ENCODE data around the gene PKN3.

PKN3 gene

DNA sequence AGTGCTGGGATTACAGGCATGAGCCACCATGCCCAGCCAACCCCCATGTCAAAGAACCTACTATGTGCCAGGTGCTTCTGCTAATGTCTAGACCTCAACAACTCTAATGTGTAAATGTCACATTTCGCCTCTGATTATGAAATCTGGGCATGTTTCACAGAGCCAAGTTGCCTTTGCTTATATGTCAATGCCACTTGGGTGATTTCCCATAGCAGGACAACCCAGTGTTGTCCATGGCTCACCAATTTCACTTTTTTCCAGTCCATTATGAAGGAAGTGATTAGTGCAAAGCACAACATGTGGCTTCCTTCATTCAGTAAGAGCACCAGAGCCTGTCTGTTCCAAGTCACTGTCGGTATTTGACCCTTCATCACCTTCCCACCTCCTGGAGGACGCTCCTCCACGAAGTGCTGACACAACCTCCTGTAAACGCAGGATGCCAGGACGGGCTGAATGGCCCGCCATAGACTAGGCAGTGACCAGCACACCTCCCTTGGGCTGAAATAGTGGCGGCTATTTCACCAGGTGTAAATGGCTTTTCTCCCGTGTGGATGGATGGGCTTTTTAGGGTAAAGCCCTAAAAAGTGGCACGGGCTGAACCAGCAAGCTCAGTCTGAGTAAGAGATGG is 962 bp upstream of the PKN3 start:
- H3K4me3 Mint-ChIP-seq, result peak overlapping the region; percentile 87
- H3K27ac Mint-ChIP-seq, result peak overlapping the region; percentile 43
- no peak for DNase-seq
- H3K9me3 Mint-ChIP-seq, result no peaks in the 10 kb centered on the region
- TF ChIP-seq, protein P1, sequence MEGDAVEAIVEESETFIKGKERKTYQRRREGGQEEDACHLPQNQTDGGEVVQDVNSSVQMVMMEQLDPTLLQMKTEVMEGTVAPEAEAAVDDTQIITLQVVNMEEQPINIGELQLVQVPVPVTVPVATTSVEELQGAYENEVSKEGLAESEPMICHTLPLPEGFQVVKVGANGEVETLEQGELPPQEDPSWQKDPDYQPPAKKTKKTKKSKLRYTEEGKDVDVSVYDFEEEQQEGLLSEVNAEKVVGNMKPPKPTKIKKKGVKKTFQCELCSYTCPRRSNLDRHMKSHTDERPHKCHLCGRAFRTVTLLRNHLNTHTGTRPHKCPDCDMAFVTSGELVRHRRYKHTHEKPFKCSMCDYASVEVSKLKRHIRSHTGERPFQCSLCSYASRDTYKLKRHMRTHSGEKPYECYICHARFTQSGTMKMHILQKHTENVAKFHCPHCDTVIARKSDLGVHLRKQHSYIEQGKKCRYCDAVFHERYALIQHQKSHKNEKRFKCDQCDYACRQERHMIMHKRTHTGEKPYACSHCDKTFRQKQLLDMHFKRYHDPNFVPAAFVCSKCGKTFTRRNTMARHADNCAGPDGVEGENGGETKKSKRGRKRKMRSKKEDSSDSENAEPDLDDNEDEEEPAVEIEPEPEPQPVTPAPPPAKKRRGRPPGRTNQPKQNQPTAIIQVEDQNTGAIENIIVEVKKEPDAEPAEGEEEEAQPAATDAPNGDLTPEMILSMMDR (IDR thresholded peaks at IDR 0.05), result no peak
- H3K27me3 Mint-ChIP-seq (ENCODE audit: low read depth, poor library complexity), result peaks cover 3% of the 10 kb centered on the region
- H3K4me1 Mint-ChIP-seq, result peaks cover 12% of the 10 kb centered on the region
- peaks cover 14% of the 10 kb centered on the region for H3K36me3 Mint-ChIP-seq (ENCODE audit: low read depth)

DNA sequence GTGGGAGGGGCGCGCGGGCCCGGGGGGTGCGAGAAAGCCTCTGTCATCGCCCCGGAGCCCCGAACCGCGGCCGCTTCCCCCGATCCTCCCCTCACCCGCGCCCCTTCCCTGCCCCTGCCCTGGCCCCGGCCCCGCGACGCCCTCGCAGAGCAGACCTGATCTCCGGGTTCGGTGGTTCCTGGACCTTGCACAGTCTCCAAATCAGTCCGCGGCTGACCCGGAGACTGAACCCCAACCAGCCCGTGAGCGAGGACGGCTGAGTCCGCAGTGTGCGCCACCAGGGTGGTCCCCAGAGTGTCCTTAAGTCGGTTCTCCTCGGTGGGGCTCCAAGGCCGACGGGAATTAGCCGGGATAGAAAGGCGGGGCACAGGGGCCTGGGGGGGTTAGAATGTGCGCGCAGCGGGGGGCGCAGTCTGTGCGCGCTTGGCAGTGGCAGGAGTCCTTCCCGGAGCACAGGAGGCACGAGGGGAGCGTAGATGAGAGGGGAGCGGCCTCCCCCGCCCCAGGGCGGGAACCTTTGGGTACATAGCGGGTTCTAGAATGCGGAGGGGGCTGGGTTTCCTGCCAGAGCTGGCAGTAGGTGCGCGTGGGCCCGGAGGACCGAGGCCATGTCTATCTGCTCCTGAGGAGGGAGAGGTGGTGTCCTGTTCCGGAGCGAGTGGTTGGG is 779 bp downstream of the PKN3 start:
- Mint-ChIP-seq H3K4me1 (peaks cover 12% of the 10 kb centered on the region), H3K27me3 (ENCODE audit: low read depth, poor library complexity) (peaks cover 3% of the 10 kb centered on the region), H3K4me3 (peak overlapping the region; percentile 87), H3K36me3 (ENCODE audit: low read depth) (no peaks in the 10 kb centered on the region), H3K27ac (peak overlapping the region; percentile 48), H3K9me3 (no peaks in the 10 kb centered on the region)
- peak; percentile 59 for DNase-seq
- TF ChIP-seq, protein P1 (IDR thresholded peaks at IDR 0.05), result no peak

DNA sequence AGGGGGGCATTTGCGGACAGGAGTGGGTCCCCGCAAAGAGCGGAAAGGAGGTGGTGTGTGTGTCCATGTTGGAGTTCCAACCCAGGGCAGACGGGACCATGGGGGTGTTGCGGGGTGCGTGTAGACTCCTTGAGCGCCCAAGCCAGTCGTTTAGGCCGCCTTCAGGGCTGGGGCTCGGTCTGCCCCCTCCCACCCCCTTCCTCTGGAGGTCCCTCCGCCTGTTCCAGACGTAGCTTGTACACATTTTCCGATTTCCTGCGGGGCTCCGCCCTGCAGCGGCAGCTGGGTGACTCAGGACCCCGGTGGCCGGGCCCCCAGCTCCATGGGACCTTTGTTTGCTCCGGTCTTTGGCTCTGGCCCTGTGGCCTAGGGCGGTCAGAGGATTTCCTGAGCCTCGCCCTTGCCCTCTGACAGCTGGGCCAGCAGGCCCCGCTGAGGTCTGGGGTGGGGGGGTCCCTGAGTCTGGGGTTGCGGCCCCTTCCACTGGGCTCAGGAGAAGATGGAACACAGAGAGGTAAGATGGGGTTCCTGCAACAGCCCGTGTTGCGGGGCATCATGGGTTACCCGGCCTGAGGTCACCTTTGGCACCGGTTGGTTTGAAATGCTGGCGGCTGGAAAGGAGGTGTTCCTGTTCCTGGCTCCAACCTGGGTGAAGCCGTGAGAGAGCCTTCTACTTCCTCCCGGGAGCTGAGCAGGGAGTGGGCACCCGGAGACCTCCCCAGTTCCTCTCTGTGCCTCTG is 1.5 kb downstream of the PKN3 start:
- Mint-ChIP-seq H3K4me1 (peaks cover 12% of the 10 kb centered on the region), H3K27ac (no peak overlapping the region), H3K27me3 (ENCODE audit: low read depth, poor library complexity) (peaks cover 3% of the 10 kb centered on the region), H3K36me3 (ENCODE audit: low read depth) (no peaks in the 10 kb centered on the region), H3K4me3 (peak overlapping the region; percentile 87), H3K9me3 (no peaks in the 10 kb centered on the region)
- DNase-seq, result no peak
- TF ChIP-seq, protein P1 (IDR thresholded peaks at IDR 0.05), result no peak

DNA sequence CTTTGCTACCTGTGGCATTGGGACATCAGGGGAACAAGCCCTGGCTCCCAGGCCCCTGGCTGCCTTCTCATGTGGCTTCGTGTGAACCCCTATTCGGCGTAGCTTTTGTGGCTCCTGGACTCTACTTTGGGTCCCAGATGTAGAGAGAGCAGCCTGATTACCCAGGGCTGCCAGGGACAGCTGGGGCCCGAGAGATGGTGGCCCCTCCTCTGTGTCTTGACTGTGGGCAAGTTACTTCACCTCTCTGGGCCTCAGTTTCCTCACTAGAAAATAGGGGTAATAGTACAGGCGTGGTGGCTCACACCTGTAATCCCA is 2.0 kb downstream of the PKN3 start:
- DNase-seq, result no peak
- TF ChIP-seq, protein P1 (IDR thresholded peaks at IDR 0.05), result no peak
- H3K27me3 Mint-ChIP-seq (ENCODE audit: low read depth, poor library complexity), result peaks cover 3% of the 10 kb centered on the region
- peak overlapping the region; percentile 87 for H3K4me3 Mint-ChIP-seq
- H3K27ac Mint-ChIP-seq, result no peak overlapping the region
- H3K4me1 Mint-ChIP-seq, result peaks cover 12% of the 10 kb centered on the region
- H3K36me3 Mint-ChIP-seq (ENCODE audit: low read depth), result no peaks in the 10 kb centered on the region
- H3K9me3 Mint-ChIP-seq, result no peaks in the 10 kb centered on the region

DNA sequence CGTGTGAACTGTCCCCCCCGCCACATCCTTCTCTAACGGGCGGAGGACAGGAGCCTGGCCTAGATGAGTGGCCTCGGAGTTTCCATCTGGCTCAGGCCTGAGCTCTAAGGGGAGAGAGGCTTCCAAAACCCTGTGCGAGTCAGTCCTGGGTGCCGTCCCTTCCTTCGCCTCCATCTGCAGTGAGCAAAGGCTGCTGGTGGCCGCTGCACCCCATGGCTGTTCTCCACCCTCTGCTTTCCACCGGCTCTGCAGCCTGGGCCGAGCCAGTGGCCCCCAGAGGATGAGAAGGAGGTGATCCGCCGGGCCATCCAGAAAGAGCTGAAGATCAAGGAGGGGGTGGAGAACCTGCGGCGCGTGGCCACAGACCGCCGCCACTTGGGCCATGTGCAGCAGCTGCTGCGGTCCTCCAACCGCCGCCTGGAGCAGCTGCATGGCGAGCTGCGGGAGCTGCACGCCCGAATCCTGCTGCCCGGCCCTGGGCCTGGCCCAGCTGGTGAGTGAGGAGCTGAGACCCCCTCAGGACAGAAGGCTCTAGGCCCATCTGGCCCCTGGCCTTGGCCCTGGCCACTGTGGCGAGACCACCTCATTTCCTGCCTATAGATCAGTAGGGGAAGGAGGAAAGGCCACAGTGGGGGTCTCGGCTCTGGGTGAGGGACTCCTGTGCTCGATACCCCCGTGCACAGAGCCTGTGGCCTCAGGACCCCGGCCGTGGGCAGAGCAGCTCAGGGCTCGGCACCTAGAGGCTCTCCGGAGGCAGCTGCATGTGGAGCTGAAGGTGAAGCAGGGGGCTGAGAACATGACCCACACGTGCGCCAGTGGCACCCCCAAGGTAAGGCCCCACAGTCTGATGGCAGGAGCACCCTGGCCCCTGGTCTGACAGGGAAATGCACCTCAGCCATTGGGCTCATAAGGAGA is 3.0 kb downstream of the PKN3 start:
- Mint-ChIP-seq H3K27ac (no peak overlapping the region), H3K27me3 (ENCODE audit: low read depth, poor library complexity) (peaks cover 3% of the 10 kb centered on the region), H3K9me3 (no peaks in the 10 kb centered on the region), H3K4me1 (peaks cover 12% of the 10 kb centered on the region), H3K4me3 (no peak overlapping the region), H3K36me3 (ENCODE audit: low read depth) (peaks cover 5% of the 10 kb centered on the region)
- DNase-seq, result no peak
- TF ChIP-seq, protein P1 (IDR thresholded peaks at IDR 0.05), result no peak

Measured in nephron progenitor cell (in vitro differentiated cells).